Activated naive CD8-positive, alpha-beta T cell treated with anti-CD3 and anti-CD28 coated beads, Interleukin-2, amount 50 U/mL, for 16 hours (primary cell): ENCODE results near the gene ATP6V1F.
"Not testable (repeated sequence)": the region's sequence is repeated elsewhere in the genome, so short reads cannot be mapped to it uniquely, and the experiment has no call there.

Experiments used
- DNase-seq: peaks from one replicate; pipeline ENCODE4 v3.0.0-alpha.2; 2020; ENCODE audit warnings: low read depth, low spot score

Gene ATP6V1F

GRCh38 chr7:128900237-128900636, 37.6 kb downstream of the ATP6V1F start:
- no peak for DNase-seq

- DNase-seq = no peak
Measured at GRCh38 chr7:128902761-128903585, 40.3 kb downstream of the ATP6V1F start.

DNA sequence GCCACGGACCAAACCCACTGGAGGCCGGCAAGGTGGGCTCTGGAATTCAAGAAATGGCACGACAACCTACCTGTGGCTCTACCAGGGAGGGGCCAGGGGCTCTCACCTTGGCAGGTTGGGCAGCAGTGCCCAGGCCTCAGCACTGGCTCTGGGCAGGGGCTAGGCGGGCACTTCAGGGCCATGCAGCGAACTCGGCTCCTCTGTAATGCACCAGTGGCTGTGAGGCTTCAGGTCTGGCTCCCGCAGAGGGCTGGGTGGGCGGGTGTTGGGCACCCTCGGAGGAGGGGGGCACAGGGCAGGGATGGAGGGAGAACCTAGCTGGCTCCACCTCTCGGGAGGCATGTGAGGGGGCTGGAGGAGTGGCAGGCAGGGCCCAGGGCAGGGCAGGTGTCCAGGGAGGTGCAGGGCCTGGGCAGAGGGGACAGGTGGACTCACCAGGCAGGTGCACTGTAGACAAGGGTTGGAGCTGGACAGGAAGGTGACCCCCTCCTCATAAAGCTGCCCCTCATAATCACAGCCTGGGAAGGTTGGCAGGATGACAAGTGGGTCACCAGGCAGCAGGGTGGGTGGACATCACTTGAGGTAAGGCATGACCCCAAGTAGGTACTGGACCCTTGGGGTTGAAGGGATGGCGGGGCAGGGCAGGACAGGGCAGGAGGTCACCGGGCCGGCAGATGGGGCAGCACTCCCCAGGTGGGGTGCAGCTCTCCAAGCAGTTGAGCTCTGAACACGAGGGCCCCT, 41.1 kb downstream of the ATP6V1F start:
- DNase-seq = no peak

DNA sequence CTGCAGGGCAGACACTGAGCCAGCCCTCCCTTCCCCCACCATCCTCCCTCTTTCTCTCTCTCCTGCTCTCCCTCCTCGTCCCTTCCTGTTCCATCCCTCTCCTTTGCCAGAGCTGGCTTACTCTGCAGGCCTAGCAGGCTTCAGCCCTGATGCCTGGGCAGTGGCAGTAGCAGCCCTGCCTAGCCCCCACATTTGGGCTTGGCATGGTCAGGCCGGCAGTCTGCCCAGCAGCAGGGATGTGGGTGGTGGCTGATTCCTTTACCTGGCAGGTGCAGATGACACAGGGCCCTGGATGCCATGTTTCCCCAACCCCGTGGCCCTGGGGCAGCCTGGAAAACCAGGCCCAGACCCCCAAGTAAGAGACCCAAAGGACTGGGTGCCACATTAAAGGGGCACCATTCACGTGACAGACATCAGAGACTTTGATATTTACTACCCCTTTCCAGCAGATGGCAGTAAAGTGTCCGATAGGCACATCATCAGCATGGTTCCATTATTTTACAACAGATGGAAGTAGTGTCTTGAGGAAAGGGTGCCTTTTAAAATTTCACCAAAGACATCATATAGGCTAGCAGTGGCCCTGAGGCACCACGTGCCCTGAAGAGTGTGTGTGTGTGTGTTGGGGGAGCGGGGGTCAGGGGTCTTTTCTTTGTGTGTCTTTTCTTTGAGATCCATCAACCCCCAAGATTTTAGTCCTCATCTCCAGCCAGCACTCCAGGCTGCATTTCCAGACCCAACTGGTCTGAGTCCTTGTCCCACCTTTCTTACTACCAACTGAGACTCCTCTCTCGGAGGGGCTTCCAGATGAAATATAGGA, 41.9 kb downstream of the ATP6V1F start:
- no peak for DNase-seq

DNA sequence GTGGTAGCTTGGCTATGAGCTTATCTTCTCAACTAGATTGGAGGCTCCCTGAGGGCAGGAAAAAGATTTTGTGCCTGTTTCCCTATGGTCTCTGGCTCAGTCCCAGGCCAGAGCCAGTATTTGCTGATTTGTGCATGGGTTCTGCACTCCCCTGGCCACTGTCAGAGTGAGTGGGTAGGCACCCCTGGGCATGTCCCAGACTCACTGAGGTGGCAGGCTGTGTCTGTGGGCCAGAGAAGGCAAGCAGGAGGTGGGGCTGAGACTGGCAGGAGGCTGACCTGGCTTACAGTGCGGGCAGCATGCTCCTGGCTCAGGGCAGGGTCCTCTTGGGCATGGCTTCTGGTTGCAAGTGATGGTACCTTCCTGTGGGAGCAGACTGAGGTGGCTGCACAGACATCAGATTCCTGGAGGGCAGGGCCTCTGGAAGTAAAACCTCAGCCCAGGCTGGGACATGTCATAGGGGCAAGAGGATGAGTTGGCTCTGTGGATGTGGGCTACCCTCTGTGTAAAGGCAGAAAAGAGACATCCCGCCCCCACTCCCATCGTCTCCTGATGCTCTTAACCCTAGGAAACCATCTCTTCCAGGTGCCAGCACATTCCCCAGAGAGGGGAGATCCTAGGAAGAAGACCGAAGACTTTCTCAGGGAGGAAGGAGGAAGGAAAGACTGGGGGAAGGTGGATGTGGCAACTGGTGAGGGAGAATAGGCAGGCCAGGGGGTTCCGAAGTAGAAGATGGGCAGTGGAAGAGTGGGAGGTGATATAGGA, 43.5 kb downstream of the ATP6V1F start:
- DNase-seq = no peak

DNA sequence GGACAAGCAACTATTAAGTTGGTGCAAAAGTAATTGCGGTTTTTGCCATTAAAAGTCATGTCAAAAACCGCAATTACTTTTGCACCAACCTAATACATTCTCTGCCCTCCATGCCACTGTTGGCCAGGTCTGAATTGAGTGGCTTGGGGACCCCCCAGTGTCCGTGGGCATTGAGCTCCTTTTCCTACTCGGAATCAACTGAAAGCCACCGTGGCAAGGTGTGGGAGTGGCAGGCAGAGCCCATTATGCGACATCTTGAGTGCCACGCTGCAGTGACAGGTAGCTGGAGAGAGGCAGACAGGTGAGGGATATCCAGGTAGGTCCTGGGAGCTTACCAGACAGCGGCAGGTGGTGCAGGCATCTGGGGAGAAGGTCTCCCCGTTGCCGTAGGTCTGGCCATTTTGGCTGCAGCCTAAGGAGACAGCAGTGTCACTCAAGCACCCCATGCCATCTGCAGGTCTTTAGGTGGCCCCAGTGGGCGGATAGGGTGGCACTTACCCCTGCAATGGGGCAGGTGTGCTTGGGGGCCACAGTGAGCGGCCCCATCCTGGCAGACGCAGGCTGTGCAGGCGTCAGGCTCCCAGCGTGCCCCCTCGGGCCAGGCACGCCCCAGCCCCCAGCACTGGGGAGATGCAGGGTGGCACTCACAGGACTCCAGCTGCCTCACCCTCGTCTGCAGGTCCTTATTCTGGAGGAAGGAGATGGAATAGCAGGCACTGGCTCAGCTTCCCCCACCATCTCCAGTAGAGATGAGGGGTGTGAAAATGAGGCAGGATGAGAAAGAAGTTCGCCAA, 44.3 kb downstream of the ATP6V1F start:
- no peak for DNase-seq

- DNase-seq = no peak
Measured at GRCh38 chr7:128908750-128909624, 46.3 kb downstream of the ATP6V1F start.

GRCh38 chr7:128909625-128910568, 47.2 kb downstream of the ATP6V1F start:
- no peak for DNase-seq

DNA sequence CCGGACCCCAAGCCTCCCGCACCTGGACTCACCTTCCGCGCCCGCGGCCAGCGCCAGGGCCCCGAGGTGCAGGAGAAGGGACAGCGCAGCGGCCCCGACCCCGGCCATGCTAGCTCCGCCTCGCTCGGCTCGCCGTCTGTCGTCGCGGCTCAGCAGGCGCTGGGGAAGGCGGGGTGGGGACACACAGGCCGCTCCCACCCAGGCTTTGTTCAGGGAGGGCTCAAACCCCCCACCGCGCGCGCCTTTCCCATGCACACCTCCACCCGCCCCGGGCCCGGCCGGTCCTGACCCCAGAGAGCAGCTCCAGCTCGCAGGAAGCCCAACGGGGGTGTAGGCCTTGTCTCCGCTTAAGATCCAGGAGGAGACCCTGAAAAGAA, 47.9 kb downstream of the ATP6V1F start, which contains the start of gene KCP:
Gene KCP, minus strand, starts transcription at position 141 of the 377 bp plus-strand sequence. Its CDS starts 33 bp downstream, at position 108.
- DNase-seq = no peak

- no peak for DNase-seq
Measured at GRCh38 chr7:128911423-128912031, 48.9 kb downstream of the ATP6V1F start.

GRCh38 chr7:128912281-128912680, 49.6 kb downstream of the ATP6V1F start:
- DNase-seq = no peak

DNA sequence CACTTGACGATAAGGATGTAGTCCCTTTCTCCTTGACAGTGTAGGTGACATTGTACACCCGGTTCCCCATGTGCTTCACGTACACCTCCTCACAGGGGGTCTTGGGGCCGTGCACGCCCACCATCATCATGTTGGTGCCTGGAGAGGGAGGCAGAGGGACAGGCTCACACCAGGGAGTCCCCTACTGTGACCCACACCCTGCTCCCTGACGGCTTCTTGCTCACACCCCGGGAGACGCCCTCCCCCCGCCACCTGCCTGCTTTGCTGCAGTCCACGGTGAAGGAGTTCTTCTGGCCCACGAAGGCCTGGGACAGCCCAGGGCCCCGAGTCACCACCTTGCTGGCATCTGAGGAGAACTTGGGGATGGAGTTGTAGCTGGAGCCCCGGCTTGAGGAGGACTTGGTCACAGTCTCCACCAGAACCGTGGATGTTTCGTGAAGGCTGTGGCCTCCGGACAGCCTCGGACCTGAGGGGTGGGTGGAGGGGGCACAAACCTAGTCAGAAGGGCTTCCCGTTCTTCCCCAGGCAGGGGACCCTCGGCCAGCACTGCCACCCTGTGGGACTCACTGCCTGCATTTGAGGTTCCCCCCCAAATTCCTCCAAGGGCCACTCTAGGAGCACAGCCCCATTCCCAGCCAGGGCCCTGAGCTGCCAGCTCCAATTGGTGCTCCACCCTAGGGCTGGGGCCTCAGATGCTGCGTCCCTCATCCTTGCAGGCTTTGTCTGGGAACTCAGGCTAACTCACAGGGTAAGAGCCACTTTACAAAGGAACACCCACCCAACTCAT, 50.2 kb downstream of the ATP6V1F start:
- DNase-seq = not testable (repeated sequence)

- DNase-seq = no peak
Measured at GRCh38 chr7:128913870-128914565, 51.4 kb downstream of the ATP6V1F start.

GRCh38 chr7:128914566-128915151, 52.0 kb downstream of the ATP6V1F start:
- DNase-seq = no peak

- no peak for DNase-seq
Measured at GRCh38 chr7:128915271-128915819, 52.7 kb downstream of the ATP6V1F start.
